Stimulated activated CD4-positive, alpha-beta T cell treated with anti-CD3 and anti-CD28 coated beads, Interleukin-15, amount 100 ng/mL, for 24 hours (primary cell): Measurements from ENCODE around the gene NKAIN2.
"Not testable (repeated sequence)": the region's sequence is repeated elsewhere in the genome, so short reads cannot be mapped to it uniquely, and the experiment has no call there.

Experiments used
- DNase-seq: peaks from one replicate; pipeline ENCODE4 v3.0.0-alpha.2; 2020

The NKAIN2 gene

DNA sequence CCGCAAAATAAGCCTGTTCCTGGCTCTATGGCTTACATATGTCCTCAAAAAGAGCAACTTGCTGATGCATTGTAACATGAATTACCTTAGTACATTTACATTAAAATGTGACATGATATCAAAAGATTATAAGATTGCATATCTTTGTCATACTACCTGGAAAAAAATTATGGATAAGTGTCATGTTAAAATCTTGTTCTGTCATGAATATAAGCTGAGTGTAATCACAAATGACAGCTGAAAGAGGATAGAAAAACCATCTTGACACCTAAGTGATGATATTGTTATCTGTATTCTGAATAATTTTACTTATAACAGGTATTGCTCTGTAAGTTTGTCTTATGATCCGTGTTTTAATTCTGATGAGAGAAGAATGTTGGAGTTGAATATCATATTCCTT, 655.6 kb downstream of the NKAIN2 start:
- no peak for DNase-seq

- DNase-seq = no peak
Measured at GRCh38 chr6:124462750-124463149, 659.1 kb downstream of the NKAIN2 start.

- no peak for DNase-seq
Measured at GRCh38 chr6:124463271-124463670, 659.6 kb downstream of the NKAIN2 start.

GRCh38 chr6:124464600-124464999, 660.9 kb downstream of the NKAIN2 start:
- DNase-seq = not testable (repeated sequence)

DNA sequence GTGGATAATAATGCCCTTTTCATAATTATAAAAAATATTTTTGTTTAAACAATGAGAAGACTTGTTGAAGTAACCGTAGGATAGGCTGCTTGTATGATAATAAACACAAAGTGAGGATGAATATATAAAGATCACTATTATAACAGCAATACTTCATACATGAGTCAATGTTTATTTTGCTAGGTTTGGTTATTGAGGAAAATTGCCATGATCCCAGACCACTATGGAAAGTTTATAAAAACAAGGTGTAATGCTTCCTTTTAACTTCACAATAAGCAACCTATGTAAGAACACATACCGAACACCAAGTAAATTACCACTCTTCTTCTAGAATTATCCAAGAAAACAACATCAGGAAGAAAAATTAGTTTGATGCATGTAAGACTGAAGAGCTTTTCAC, 663.3 kb downstream of the NKAIN2 start:
- DNase-seq = no peak

- DNase-seq = no peak
Measured at GRCh38 chr6:124467366-124467765, 663.7 kb downstream of the NKAIN2 start.

- no peak for DNase-seq
Measured at GRCh38 chr6:124470803-124471202, 667.1 kb downstream of the NKAIN2 start.

GRCh38 chr6:124475176-124475575, 671.5 kb downstream of the NKAIN2 start:
- no peak for DNase-seq

DNA sequence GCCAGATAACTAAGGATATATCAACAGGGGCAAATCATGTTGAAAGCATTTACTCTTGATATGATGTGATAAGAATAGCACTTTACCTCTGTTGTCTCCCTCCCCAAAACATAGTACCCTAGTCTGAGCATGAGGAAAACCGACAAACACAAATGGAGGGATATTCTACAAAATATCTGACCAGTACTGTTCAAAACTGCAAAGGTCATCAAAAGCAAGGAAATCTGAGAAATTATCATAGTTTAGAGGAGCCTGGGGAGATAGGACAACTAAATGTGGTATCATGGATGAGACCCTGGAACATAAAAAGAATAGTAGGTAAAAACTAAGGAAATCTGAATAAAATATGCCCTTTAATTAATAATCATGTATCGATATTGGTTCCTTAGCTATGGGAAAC, 675.2 kb downstream of the NKAIN2 start:
- no peak for DNase-seq

DNA sequence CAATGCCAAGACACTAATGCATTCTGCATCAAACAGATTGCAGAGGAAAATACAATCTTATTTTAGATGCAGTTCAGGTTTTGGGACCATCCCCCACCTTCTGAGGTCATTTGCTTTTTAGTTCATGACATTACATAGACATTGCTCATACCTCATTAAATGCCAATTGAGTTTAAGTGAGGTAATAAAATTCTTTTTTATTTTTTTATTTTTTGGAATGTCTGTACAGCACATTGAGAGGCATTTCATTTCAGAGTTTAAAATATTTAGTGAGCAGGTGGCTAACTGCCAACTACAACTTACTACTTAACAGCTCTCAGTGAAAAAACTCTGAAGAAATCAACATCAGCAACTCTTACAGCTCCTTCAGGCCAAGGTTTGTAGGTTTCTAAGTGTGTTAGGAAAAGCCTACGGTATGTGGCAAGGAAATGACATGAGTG, 676.3 kb downstream of the NKAIN2 start:
- DNase-seq = no peak

DNA sequence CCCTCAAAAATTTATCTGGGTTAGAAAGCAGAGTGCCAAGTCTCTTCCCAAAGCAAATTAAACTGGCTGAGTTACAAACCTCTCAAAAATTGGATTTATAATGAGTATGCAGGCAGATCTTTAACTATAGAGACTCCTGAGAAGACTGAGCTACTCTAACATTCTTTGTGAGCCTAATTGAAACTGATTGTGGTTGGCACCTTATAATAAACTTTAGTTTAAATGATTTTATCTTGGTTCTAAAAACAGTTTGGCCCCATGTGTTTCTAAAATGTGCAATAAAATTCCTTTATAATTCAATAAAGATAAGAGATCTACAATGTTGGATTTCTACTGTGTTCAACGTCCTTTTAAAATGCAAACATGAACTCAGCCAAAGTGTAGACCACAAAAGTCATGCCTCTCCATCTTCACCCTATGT, 678.4 kb downstream of the NKAIN2 start:
- DNase-seq = no peak

DNA sequence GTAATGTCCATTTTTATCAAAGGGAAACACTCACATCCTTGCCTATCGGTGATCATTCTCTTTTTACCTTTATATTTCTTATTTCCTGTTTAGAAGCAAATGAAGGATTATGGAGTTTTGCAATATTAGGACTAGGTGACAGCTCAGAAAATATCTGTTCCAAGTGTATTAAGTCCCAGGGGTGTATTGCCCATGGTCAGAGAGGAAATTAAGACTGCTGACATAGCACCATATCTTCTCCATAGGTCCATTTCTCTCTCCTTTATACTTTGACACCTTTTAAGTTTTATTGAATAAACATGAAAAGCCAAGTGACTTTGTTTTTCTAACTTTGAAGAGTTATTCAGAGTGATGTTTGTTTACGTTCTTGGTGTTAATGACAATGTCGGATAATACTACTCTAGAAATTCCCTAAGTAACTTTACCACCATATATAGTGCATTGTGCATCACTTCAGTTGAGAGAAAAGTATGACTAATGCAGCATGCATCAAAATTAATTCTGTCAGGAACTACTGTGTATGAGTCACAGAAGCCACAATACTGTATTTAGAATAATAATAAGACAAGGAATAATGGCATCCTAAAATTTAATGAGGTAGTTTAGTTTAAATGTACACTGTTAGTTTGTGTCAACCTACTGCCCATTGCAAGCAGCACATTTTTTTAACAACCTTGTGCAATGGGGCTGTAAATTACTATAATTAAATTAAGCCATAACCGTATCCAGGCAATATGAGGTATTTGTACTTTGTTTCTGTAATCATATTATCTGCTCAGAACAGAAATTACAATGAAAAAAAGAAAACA, 684.2 kb downstream of the NKAIN2 start:
- DNase-seq = no peak

GRCh38 chr6:124490122-124490521, 686.5 kb downstream of the NKAIN2 start:
- DNase-seq = no peak

DNA sequence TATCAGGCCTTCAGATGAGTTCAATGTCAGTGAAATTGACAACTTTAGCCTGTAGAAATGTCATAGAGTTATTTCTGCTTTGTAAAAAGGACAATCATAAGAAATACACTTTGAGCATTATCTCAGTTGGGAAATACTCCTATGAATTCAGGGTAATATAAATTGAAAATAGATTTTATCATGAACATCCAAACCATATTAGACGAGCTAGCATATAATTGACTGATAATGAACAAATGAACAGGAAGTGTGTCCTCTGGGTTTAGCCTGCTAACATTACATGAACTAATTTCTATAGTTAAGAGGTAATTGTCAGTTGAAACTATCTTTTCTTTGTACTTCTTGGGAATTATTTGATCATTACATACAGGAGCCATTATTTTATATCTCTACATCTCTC, 689.6 kb downstream of the NKAIN2 start:
- DNase-seq = no peak

DNA sequence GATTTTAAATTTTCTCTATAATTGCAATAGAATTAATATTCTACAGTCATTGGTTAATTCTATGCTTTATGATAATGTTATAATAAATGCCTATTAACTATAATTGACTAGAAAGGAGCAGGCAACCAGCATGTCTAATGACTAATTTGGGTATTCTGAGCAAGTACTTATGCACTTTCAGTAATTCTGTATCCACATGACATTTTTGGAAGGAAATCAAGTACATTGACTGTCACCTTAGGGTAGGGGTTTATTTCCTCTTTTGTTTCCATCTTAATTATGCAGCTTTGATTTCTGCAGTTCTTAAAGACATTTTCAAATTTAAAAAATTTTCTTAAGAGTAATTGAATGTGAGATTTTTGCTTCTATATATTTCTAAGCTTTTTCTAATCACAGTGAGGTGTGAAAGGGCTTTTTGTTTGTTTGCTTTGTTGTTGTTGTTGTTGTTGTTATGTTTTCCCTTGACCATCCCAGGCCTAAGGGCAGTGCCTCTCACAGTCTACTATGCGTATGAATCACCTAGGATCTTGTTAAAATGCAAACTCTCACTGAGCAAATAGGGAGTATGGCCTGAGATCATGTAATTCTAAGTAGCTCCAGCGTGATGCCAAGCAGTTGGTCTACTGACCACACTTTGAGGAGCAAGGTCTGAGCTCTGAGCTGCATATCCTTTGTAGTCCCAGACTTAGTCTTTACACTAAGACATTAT, 691.4 kb downstream of the NKAIN2 start:
- no peak for DNase-seq

- DNase-seq = no peak
Measured at GRCh38 chr6:124495665-124496190, 692.1 kb downstream of the NKAIN2 start.

DNA sequence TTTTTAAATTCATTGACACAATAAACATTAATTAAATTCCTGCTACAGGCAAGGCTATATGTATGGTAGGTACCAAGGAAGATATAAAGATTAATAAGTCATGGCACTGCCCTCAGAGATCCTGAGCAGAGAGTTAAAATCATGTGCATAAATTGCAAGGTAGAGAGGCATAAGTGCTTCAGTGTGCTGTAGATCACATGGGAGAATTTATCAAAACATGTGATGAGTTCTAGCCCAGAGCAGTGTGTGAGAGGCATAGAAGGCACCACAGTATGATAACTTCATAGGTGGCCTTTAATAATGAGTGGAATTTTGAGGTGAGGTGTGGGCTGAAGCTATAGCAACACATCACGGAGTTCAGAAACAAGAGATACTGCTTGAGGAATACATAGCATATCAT, 692.7 kb downstream of the NKAIN2 start:
- no peak for DNase-seq

DNA sequence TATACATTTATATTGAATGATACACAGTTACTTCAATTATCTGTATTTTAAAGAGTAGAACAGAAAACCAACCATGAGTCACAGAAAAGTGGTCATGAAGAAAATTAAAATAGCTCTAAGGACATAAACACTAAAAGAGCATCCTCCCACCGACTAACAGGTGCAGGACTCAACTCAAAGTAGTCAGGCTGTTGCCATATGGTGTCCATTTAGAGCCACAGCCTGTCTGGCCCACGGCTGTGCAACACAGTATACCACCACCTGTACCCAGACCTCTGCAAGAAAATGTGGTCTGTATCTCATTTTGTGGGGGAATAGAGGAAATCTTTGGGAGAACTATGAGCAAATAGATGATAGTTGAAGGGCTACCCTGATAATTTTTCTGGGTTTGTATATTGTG, 708.8 kb downstream of the NKAIN2 start:
- DNase-seq = no peak

DNA sequence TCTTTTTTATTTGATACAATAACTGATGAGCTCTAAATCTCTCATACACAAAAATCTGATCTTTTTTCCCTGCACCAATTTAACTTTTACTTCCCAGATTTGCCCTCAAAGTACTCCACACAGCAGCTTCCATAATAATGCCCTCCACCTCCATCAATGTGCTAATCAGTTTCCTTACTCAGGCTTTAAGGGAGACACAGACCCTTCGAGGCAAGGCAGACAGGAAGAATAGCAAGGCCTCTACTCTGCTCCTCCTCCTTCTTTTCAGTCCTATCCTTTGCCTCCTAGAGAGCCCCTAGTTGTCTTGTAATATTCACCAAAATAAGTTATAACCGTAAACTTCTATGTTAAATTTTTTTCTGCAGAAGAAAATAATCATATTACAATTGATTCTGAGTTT, 713.7 kb downstream of the NKAIN2 start:
- DNase-seq = no peak

DNA sequence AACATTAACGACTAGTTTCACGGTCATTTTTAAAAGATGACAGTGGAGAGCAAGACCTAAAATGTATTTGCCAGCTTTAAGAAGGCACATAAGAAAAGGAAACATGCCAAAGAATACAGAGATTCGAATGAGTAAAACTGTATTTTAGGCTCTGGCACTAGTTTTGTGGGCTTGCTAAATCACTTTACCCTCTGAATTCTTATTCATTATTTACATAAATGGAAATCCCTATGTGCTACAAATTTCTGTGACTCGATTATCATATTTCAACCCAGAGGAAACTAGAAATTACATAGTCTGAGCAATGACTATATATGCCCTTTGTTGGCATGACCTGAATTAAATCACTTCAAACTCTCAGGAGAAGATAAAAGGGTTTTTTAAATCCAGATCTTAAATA, 716.8 kb downstream of the NKAIN2 start:
- DNase-seq = no peak

- DNase-seq = no peak
Measured at GRCh38 chr6:124522335-124522734, 718.7 kb downstream of the NKAIN2 start.

GRCh38 chr6:124524491-124525200, 721.0 kb downstream of the NKAIN2 start:
- DNase-seq = no peak

DNA sequence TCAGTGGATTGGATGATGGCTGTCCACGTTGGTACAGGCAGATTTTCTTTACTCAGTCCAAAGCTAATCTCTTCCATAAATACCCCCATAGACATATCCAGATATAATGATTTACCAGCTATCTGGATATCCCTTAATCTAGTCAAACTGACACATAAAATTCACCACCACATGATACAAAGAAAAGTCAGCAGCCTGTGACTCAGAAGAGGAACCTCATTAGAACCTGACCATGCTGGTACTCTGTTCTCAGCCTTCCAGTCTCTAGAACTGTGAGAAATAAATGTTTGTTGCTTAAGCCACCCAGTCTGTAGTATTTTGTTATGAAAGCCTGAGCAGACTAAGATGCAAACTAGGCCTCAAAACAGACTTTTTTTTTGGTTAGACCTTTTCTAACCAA, 727.3 kb downstream of the NKAIN2 start:
- no peak for DNase-seq

DNA sequence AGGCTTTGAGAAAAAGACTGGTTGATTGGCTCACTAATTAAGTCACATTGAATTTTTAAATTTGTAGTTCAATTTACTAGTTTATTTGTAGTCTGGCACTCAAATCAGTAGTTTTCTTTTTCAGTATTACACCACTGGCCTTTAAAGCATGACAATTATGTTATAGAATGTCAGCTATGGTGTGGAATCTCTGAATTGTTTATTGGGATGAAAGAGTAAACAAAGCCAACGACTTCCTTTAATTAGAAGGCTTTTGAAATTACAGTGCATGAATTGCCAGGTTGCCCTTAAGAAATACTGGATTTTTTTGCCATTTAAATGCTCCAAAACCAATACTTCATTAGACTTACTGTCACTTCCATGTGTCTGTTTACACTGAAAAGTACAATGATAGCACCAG, 731.6 kb downstream of the NKAIN2 start:
- DNase-seq = no peak
